Loucy (cell line): Measurements from ENCODE around the gene PEA15.

Source experiments
- EZH2phosphoT487 ChIP-seq: fragments of 200-600 bp; IDR thresholded peaks from 2 replicates; pipeline ENCODE4 v1.6.1; 2018; ENCODE audit warnings: antibody characterized with exemption, mild to moderate bottlenecking, moderate library complexity, borderline replicate concordance
- TF ChIP-seq, protein P1 (sequence below): fragments of 200-600 bp; sonication (generic); conservative IDR thresholded peaks from 2 replicates; pipeline ENCODE4 v1.5.1; 2014; ENCODE audit warnings: mild to moderate bottlenecking, antibody characterized with exemption, low read length

DNA sequence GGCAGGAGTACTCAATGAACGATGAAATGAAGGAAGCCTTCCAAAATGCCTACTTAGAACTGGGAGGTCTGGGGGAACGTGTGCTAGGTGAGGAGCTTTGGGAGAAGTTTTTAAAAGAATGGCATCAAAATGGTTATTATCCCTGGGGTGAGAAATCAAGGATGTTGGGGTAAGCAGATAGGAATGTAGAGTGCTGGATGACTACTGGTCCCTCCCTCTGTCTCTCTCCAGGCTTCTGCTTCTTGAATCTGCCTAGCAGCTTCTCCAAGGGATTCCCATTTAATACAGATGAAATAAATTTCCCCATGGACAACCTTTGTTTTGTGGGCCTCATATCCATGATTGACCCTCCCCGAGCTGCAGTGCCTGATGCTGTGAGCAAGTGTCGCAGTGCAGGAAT is 33.8 kb upstream of the PEA15 start:
- TF ChIP-seq, protein P1, sequence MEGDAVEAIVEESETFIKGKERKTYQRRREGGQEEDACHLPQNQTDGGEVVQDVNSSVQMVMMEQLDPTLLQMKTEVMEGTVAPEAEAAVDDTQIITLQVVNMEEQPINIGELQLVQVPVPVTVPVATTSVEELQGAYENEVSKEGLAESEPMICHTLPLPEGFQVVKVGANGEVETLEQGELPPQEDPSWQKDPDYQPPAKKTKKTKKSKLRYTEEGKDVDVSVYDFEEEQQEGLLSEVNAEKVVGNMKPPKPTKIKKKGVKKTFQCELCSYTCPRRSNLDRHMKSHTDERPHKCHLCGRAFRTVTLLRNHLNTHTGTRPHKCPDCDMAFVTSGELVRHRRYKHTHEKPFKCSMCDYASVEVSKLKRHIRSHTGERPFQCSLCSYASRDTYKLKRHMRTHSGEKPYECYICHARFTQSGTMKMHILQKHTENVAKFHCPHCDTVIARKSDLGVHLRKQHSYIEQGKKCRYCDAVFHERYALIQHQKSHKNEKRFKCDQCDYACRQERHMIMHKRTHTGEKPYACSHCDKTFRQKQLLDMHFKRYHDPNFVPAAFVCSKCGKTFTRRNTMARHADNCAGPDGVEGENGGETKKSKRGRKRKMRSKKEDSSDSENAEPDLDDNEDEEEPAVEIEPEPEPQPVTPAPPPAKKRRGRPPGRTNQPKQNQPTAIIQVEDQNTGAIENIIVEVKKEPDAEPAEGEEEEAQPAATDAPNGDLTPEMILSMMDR, result no peak
- no peak for TF ChIP-seq EZH2phosphoT487
